Neural crest cell (in vitro differentiated cells): ENCODE results near the gene ARID5B. TPM values are rescaled to one million over a fixed set of nuclear protein-coding genes. Genes with fewer than 3 reads are reported as not detected.

Experiments
- DNase-seq: peaks from one replicate; pipeline ENCODE4 v3.0.0; 2021; ENCODE audit warnings: low read depth, mixed read lengths, low spot score
- H3K27ac Mint-ChIP-seq: one replicate; pipeline ENCODE4 v1.8.0; 2021; ENCODE audit warnings: mild to moderate bottlenecking, mixed read lengths; ENCODE audit not compliant: unreplicated experiment
- H3K27me3 Mint-ChIP-seq: 2 replicates; pipeline ENCODE4 v1.8.0; 2021; ENCODE audit warnings: low read depth, mild to moderate bottlenecking, mixed read lengths
- H3K36me3 Mint-ChIP-seq: 2 replicates; pipeline ENCODE4 v1.8.0; 2021; ENCODE audit warnings: low read depth, mild to moderate bottlenecking, mixed read lengths
- H3K4me1 Mint-ChIP-seq: 2 replicates; pipeline ENCODE4 v1.8.0; 2021; ENCODE audit warnings: mixed read lengths
- H3K4me3 Mint-ChIP-seq: one replicate; pipeline ENCODE4 v1.8.0; 2021; ENCODE audit warnings: mild to moderate bottlenecking, mixed read lengths
- H3K9me3 Mint-ChIP-seq: 2 replicates; pipeline ENCODE4 v1.8.0; 2021; ENCODE audit warnings: mixed read lengths
- CTCF ChIP-seq: fragments of 200-600 bp; sonication (generic); conservative IDR thresholded peaks from 2 replicates; pipeline ENCODE4 v1.5.0; 2021; ENCODE audit warnings: antibody characterized with exemption, mild to moderate bottlenecking
- total RNA-seq: library from RNA; stranded (reverse); gene quantifications from 2 replicates; pipeline ENCODE4 v1.2.1, GENCODE V29; 2021

The ARID5B gene
- total RNA-seq, 1 donor from 2014 or later, result 10.4 TPM

- no peak overlapping the region for H3K4me3 Mint-ChIP-seq
- H3K27me3 Mint-ChIP-seq, result no peaks in the 10 kb centered on the region
- H3K4me1 Mint-ChIP-seq, result peaks cover 6% of the 10 kb centered on the region
- DNase-seq, result no peak
- H3K36me3 Mint-ChIP-seq, result no peaks in the 10 kb centered on the region
- no peak overlapping the region for H3K27ac Mint-ChIP-seq
- no peak for TF ChIP-seq CTCF
- H3K9me3 Mint-ChIP-seq, result no peaks in the 10 kb centered on the region
Observed at GRCh38 chr10:61882621-61883370, 18.7 kb upstream of the ARID5B start.

GRCh38 chr10:61883371-61884025 lies 18.0 kb upstream of the ARID5B start:
- TF ChIP-seq CTCF, result no peak
- H3K27me3 Mint-ChIP-seq, result no peaks in the 10 kb centered on the region
- no peaks in the 10 kb centered on the region for H3K4me1 Mint-ChIP-seq
- H3K4me3 Mint-ChIP-seq, result no peak overlapping the region
- no peak overlapping the region for H3K27ac Mint-ChIP-seq
- H3K36me3 Mint-ChIP-seq, result no peaks in the 10 kb centered on the region
- H3K9me3 Mint-ChIP-seq, result peaks cover 2% of the 10 kb centered on the region
- no peak for DNase-seq

GRCh38 chr10:61887772-61888171 lies 13.7 kb upstream of the ARID5B start:
- Mint-ChIP-seq H3K9me3 (peaks cover 2% of the 10 kb centered on the region), H3K4me1 (no peaks in the 10 kb centered on the region), H3K27ac (no peak overlapping the region), H3K36me3 (no peaks in the 10 kb centered on the region), H3K4me3 (no peak overlapping the region), H3K27me3 (no peaks in the 10 kb centered on the region)
- DNase-seq, result no peak
- TF ChIP-seq CTCF, result no peak

GRCh38 chr10:61888744-61889143 lies 12.8 kb upstream of the ARID5B start:
- Mint-ChIP-seq H3K4me1 (no peaks in the 10 kb centered on the region), H3K9me3 (peaks cover 2% of the 10 kb centered on the region), H3K4me3 (no peak overlapping the region), H3K27me3 (no peaks in the 10 kb centered on the region), H3K36me3 (no peaks in the 10 kb centered on the region), H3K27ac (no peak overlapping the region)
- no peak for DNase-seq
- TF ChIP-seq CTCF, result no peak

GRCh38 chr10:61890430-61890829 lies 11.1 kb upstream of the ARID5B start:
- Mint-ChIP-seq H3K4me1 (no peaks in the 10 kb centered on the region), H3K9me3 (peaks cover 2% of the 10 kb centered on the region), H3K36me3 (no peaks in the 10 kb centered on the region), H3K4me3 (no peak overlapping the region), H3K27me3 (no peaks in the 10 kb centered on the region), H3K27ac (no peak overlapping the region)
- no peak for DNase-seq
- no peak for TF ChIP-seq CTCF
